CD4-positive, alpha-beta T cell (primary cell): ENCODE results near the gene KCND3. TPM values are rescaled to one million over a fixed set of nuclear protein-coding genes. Genes with fewer than 3 reads are reported as not detected.
A peak's percentile ranks its signal among the peaks of the same experiment; 100 is the strongest.

Experiments used
- ATAC-seq: fragments of 200-7000 bp; cut with Tn5 transposase; one replicate; pipeline ENCODE4 v1.10.0; 2022; ENCODE audit warnings: mild to moderate bottlenecking; ENCODE audit not compliant: poor library complexity
- CTCF ChIA-PET: fragments of 350-600 bp; sonication (Branson Sonifier 250); formaldehyde crosslinking; loops from one replicate; lab custom pipeline; 2021; ENCODE audit warnings: antibody characterized with exemption, inconsistent platforms; lab: Charles Lee
- POLR2A ChIA-PET: fragments of 350-600 bp; sonication (Branson Sonifier 250); formaldehyde crosslinking; loops from one replicate; lab custom pipeline; 2021; ENCODE audit warnings: antibody characterized with exemption, inconsistent platforms; lab: Charles Lee
- DNase-seq, 14 experiments: peaks; one replicate each; pipeline ENCODE4 v3.0.0-alpha.2; 2013 to 2020; ENCODE audit warnings: mixed read lengths in 2 of 14
- H3K27ac ChIP-seq, 2 donors: one replicate each; pipeline versions ENCODE4 v1.5.1 to v1.7.0; 2013; ENCODE audit warnings: low read length in 2 of 2, low read depth in 1 of 2, mild to moderate bottlenecking in 1 of 2
- H3K27me3 ChIP-seq, 2 experiments: 1 replicate in 1 of 2; 2 replicates in 1 of 2; pipeline versions ENCODE4 v1.6.1 to v1.7.0; 2013; ENCODE audit warnings: low read length in 2 of 2, control low read depth in 1 of 2, mild to moderate bottlenecking in 1 of 2, moderate library complexity in 1 of 2; ENCODE audit not compliant: insufficient read depth in 2 of 2, control insufficient read depth in 1 of 2
- H3K36me3 ChIP-seq: one replicate; pipeline ENCODE4 v1.6.1; 2013; ENCODE audit warnings: low read length, control low read depth; ENCODE audit not compliant: insufficient read depth
- H3K4me1 ChIP-seq: one replicate; pipeline ENCODE4 v1.6.1; 2013; ENCODE audit warnings: low read length, control low read depth; ENCODE audit not compliant: insufficient read depth
- H3K4me3 ChIP-seq: one replicate; pipeline ENCODE4 v1.5.1; 2013; ENCODE audit warnings: mild to moderate bottlenecking, low read length, moderate library complexity
- H3K9me3 ChIP-seq, 2 experiments: 1 replicate in 1 of 2; 2 replicates in 1 of 2; pipeline versions ENCODE4 v1.6.1 to v1.7.0; 2013; ENCODE audit warnings: low read length in 2 of 2, mild to moderate bottlenecking in 2 of 2, control low read depth in 1 of 2, moderate library complexity in 1 of 2; ENCODE audit not compliant: control insufficient read depth in 1 of 2, insufficient read depth in 1 of 2
- H3K27ac Mint-ChIP-seq: one replicate; pipeline ENCODE4 v1.8.0; 2020; ENCODE audit warnings: mixed read lengths
- H3K27me3 Mint-ChIP-seq: one replicate; pipeline ENCODE4 v1.8.0; 2021; ENCODE audit warnings: mixed read lengths
- H3K36me3 Mint-ChIP-seq: one replicate; pipeline ENCODE4 v1.8.0; 2021; ENCODE audit warnings: low read depth, mixed read lengths
- H3K4me1 Mint-ChIP-seq: one replicate; pipeline ENCODE4 v1.8.0; 2021; ENCODE audit warnings: low read depth, mixed read lengths
- H3K4me3 Mint-ChIP-seq: one replicate; pipeline ENCODE4 v1.8.0; 2020; ENCODE audit warnings: mild to moderate bottlenecking, mixed read lengths
- H3K9me3 Mint-ChIP-seq: one replicate; pipeline ENCODE4 v1.8.0; 2020; ENCODE audit warnings: mixed read lengths
- CTCF ChIP-seq: fragments of 200-600 bp; IDR thresholded peaks from one replicate; pipeline ENCODE4 v1.8.0; 2022; ENCODE audit warnings: antibody characterized with exemption, mild to moderate bottlenecking
- intact Hi-C, 2 experiments: fragments of 100-400 bp; cut with DNase I in 1 of 2; cut with micrococcal nuclease in 1 of 2; formaldehyde crosslinking; loops; one replicate each; pipeline versions ENCODE4 v1.15.1 to v1.9.0; 2023 to 2025; cut with DNase I, micrococcal nuclease
- total RNA-seq, 174 experiments: library from RNA in 2 of 174; stranded (reverse) in 2 of 174; gene quantifications; one replicate each; pipeline ENCODE4 v1.2.3 and lab custom pipeline; 2021 to 2026

The KCND3 gene
- total RNA-seq, 2 experiments from 2014 or later: 0.05 TPM; not detected in 1

GRCh38 chr1:111906111-111906510 lies 83.4 kb downstream of the KCND3 start:
- Histone ChIP-seq H3K4me3 (no peak overlapping the region), H3K9me3 (no peaks in the 10 kb centered on the region), H3K4me1 (peaks cover 4% of the 10 kb centered on the region), H3K27ac (no peak overlapping the region), H3K27me3 (peaks cover 19 to 22% of the 10 kb centered on the region in 2 experiments), H3K36me3 (no peaks in the 10 kb centered on the region)
- ChIA-PET CTCF (no interaction called here), POLR2A (no interaction called here)
- intact Hi-C loops: no loop called here
- Mint-ChIP-seq H3K27me3 (peaks cover 76% of the 10 kb centered on the region), H3K9me3 (no peaks in the 10 kb centered on the region), H3K36me3 (no peaks in the 10 kb centered on the region), H3K4me1 (no peaks in the 10 kb centered on the region), H3K27ac (no peak overlapping the region), H3K4me3 (no peak overlapping the region)
- no peak for TF ChIP-seq CTCF
- ATAC-seq (no peak), DNase-seq (no peak)

- ChIA-PET POLR2A (no interaction called here), CTCF (no interaction called here)
- Histone ChIP-seq H3K9me3 (no peaks in the 10 kb centered on the region), H3K36me3 (no peaks in the 10 kb centered on the region), H3K27ac (no peak overlapping the region), H3K4me1 (peaks cover 4% of the 10 kb centered on the region), H3K27me3 (peaks cover 12 to 20% of the 10 kb centered on the region in 2 experiments), H3K4me3 (no peak overlapping the region)
- TF ChIP-seq CTCF: no peak
- Mint-ChIP-seq H3K36me3 (no peaks in the 10 kb centered on the region), H3K27me3 (peaks cover 74% of the 10 kb centered on the region), H3K4me1 (no peaks in the 10 kb centered on the region), H3K27ac (no peak overlapping the region), H3K4me3 (peak overlapping the region; percentile 30), H3K9me3 (no peaks in the 10 kb centered on the region)
- intact Hi-C loops: no loop called here
- DNase-seq (no peak), ATAC-seq (no peak)
These were observed 84.8 kb downstream of the KCND3 start for GRCh38 chr1:111904478-111905218.

- no peak overlapping the region for H3K27ac ChIP-seq
- H3K36me3 ChIP-seq: no peaks in the 10 kb centered on the region
- POLR2A ChIA-PET: no interaction called here
- peaks cover 12 to 20% of the 10 kb centered on the region in 2 experiments for H3K27me3 ChIP-seq
- peaks cover 74% of the 10 kb centered on the region for H3K27me3 Mint-ChIP-seq
- CTCF ChIA-PET: no interaction called here
- H3K9me3 ChIP-seq: no peaks in the 10 kb centered on the region
- intact Hi-C loops: no loop called here
- no peak for ATAC-seq
- H3K4me1 ChIP-seq: peaks cover 4% of the 10 kb centered on the region
- no peak overlapping the region for H3K4me3 ChIP-seq
- no peak for TF ChIP-seq CTCF
- no peak overlapping the region for H3K27ac Mint-ChIP-seq
- no peak overlapping the region for H3K4me3 Mint-ChIP-seq
- no peaks in the 10 kb centered on the region for H3K9me3 Mint-ChIP-seq
- no peaks in the 10 kb centered on the region for H3K36me3 Mint-ChIP-seq
- no peaks in the 10 kb centered on the region for H3K4me1 Mint-ChIP-seq
- DNase-seq: no peak
These were observed 85.5 kb downstream of the KCND3 start for GRCh38 chr1:111903871-111904449.
